H1 (cell line): ENCODE results near the gene LAPTM4A. TPM values are rescaled to one million over a fixed set of nuclear protein-coding genes. Genes with fewer than 3 reads are reported as not detected.

Experiments used
- CTCF ChIA-PET: fragments of 300-600 bp; sonication (Branson Sonifier 250); formaldehyde crosslinking; loops from one replicate; lab custom pipeline; 2021; ENCODE audit not compliant: partially characterized antibody; lab: Charles Lee
- POLR2A ChIA-PET: fragments of 300-600 bp; sonication (Branson Sonifier 250); formaldehyde crosslinking; loops from one replicate; lab custom pipeline; 2021; ENCODE audit warnings: inconsistent platforms; ENCODE audit not compliant: partially characterized antibody; lab: Charles Lee
- DNase-seq, 2 experiments: peaks; one replicate each; pipeline versions ENCODE4 v3.0.0 to v3.0.0-alpha.2; 2010 to 2022; ENCODE audit warnings: low spot score in 2 of 2, low read depth in 1 of 2, mixed read lengths in 1 of 2
- FAIRE-seq: peaks from 2 replicates; lab custom pipeline; 2011; peaks lifted over from hg19 to GRCh38; lab: Jason Lieb, UNC
- H2AFZ ChIP-seq: 2 replicates; pipeline ENCODE4 v1.8.1; 2012; ENCODE audit warnings: low read length, inconsistent platforms
- H2AK5ac ChIP-seq: 2 replicates; pipeline ENCODE4 v1.6.1; 2013; ENCODE audit warnings: low read depth, low read length
- H2BK120ac ChIP-seq: replicated peaks from 2 replicates; pipeline ENCODE3; 2013; ENCODE audit warnings: low read depth, low read length, inconsistent platforms
- H2BK12ac ChIP-seq: 2 replicates; pipeline ENCODE4 v1.6.1; 2013; ENCODE audit warnings: low read depth, low read length
- H2BK15ac ChIP-seq: 2 replicates; pipeline ENCODE4 v1.6.1; 2013; ENCODE audit warnings: low read length
- H2BK20ac ChIP-seq: 2 replicates; pipeline ENCODE4 v1.6.1; 2013; ENCODE audit warnings: low read length
- H2BK5ac ChIP-seq: 2 replicates; pipeline ENCODE4 v1.6.1; 2013; ENCODE audit warnings: low read depth, low read length
- H3K14ac ChIP-seq: 2 replicates; pipeline ENCODE4 v1.6.1; 2013; ENCODE audit warnings: inconsistent platforms; ENCODE audit not compliant: insufficient read length
- H3K18ac ChIP-seq: 2 replicates; pipeline ENCODE4 v1.6.1; 2013; ENCODE audit warnings: low read length; ENCODE audit errors: extremely low read depth
- H3K23ac ChIP-seq: 2 replicates; pipeline ENCODE4 v1.6.1; 2013; ENCODE audit warnings: inconsistent platforms; ENCODE audit not compliant: insufficient read length
- H3K23me2 ChIP-seq: 2 replicates; pipeline ENCODE4 v1.6.1; 2013; ENCODE audit warnings: low read depth, low read length
- H3K27ac ChIP-seq: 2 replicates; pipeline ENCODE4 v1.6.1; 2011; ENCODE audit warnings: low read depth, low read length, inconsistent platforms
- H3K27me3 ChIP-seq, 4 experiments: replicated peaks in 1 of 4; 1 replicate in 1 of 4; 2 replicates in 3 of 4; pipeline versions ENCODE4 v1.6.1 to v1.8.1; 2011 to 2013; ENCODE audit warnings: low read length in 3 of 4, mild to moderate bottlenecking in 3 of 4, inconsistent platforms in 2 of 4, mixed read lengths in 2 of 4, moderate library complexity in 1 of 4; ENCODE audit not compliant: control insufficient read depth in 3 of 4, insufficient read depth in 3 of 4; ENCODE audit errors: extremely low read depth in 1 of 4
- H3K36me3 ChIP-seq, 4 experiments: 2 replicates each; pipeline versions ENCODE4 v1.6.1 to v1.8.1; 2011 to 2013; ENCODE audit warnings: mild to moderate bottlenecking in 4 of 4, low read length in 3 of 4, moderate library complexity in 2 of 4, control low read depth in 1 of 4, inconsistent platforms in 1 of 4; ENCODE audit not compliant: insufficient read depth in 4 of 4, control insufficient read depth in 2 of 4
- H3K4ac ChIP-seq: replicated peaks from 2 replicates; pipeline ENCODE3; 2013; ENCODE audit warnings: low read length, low read depth, mixed read lengths, inconsistent platforms; ENCODE audit not compliant: insufficient read length
- H3K4me1 ChIP-seq, 4 experiments: replicated peaks in 1 of 4; 1 replicate in 1 of 4; 2 replicates in 3 of 4; pipeline versions ENCODE4 v1.6.1 to v1.8.1; 2011 to 2013; ENCODE audit warnings: low read length in 3 of 4, inconsistent platforms in 2 of 4, mixed read lengths in 1 of 4; ENCODE audit not compliant: insufficient read depth in 4 of 4, control insufficient read depth in 3 of 4
- H3K4me2 ChIP-seq, 2 experiments: 2 replicates each; pipeline versions ENCODE4 v1.6.1 to v1.8.1; 2011 to 2013; ENCODE audit warnings: low read depth in 2 of 2, low read length in 2 of 2, control low read depth in 1 of 2, inconsistent platforms in 1 of 2, mild to moderate bottlenecking in 1 of 2; ENCODE audit not compliant: insufficient read depth in 1 of 2
- H3K4me3 ChIP-seq, 4 experiments: fragments of 200-600, 300-600 bp in 1 of 4; sonication (generic), shearing (Covaris generic), sonication (Bioruptor Twin) in 1 of 4; 2 replicates each; pipeline versions ENCODE4 v1.5.1 to v1.8.1; 2011 to 2016; ENCODE audit warnings: low read length in 4 of 4, low read depth in 3 of 4, control low read depth in 2 of 4, inconsistent platforms in 2 of 4, mild to moderate bottlenecking in 2 of 4, mixed read lengths in 1 of 4, moderate library complexity in 1 of 4; ENCODE audit not compliant: insufficient read depth in 2 of 4; ENCODE audit errors: extremely low read depth in 1 of 4
- H3K56ac ChIP-seq: replicated peaks from 2 replicates; pipeline ENCODE3; 2013; ENCODE audit warnings: low read depth, mild to moderate bottlenecking, mixed read lengths, low read length, inconsistent platforms; ENCODE audit not compliant: insufficient read length
- H3K79me1 ChIP-seq: 2 replicates; pipeline ENCODE4 v1.6.1; 2013; ENCODE audit warnings: low read depth, low read length, control low read depth
- H3K79me2 ChIP-seq, 2 experiments: 2 replicates each; pipeline versions ENCODE4 v1.6.1 to v1.8.1; 2012 to 2013; ENCODE audit warnings: low read length in 2 of 2, mild to moderate bottlenecking in 2 of 2, inconsistent platforms in 1 of 2; ENCODE audit not compliant: insufficient read depth in 2 of 2, control insufficient read depth in 1 of 2
- H3K9ac ChIP-seq, 4 experiments: replicated peaks in 1 of 4; 1 replicate in 1 of 4; 2 replicates in 3 of 4; pipeline versions ENCODE4 v1.6.1 to v1.8.1; 2011 to 2013; ENCODE audit warnings: low read depth in 3 of 4, low read length in 3 of 4, control low read depth in 2 of 4, mild to moderate bottlenecking in 2 of 4, moderate library complexity in 2 of 4, inconsistent platforms in 1 of 4; ENCODE audit errors: extremely low read depth in 1 of 4
- H3K9me3 ChIP-seq, 2 experiments: 2 replicates each; pipeline versions ENCODE4 v1.6.1 to v1.8.1; 2012 to 2013; ENCODE audit warnings: mild to moderate bottlenecking in 2 of 2, moderate library complexity in 2 of 2, control low read depth in 1 of 2, inconsistent platforms in 1 of 2, low read depth in 1 of 2, low read length in 1 of 2, mixed read lengths in 1 of 2; ENCODE audit not compliant: insufficient read depth in 2 of 2
- H4K20me1 ChIP-seq, 2 experiments: replicated peaks in 1 of 2; 2 replicates each; pipeline versions ENCODE3 to v1.8.1; 2011 to 2013; ENCODE audit warnings: inconsistent platforms in 2 of 2, low read length in 2 of 2, mild to moderate bottlenecking in 1 of 2; ENCODE audit not compliant: insufficient read depth in 2 of 2, control insufficient read depth in 1 of 2
- H4K5ac ChIP-seq: 2 replicates; pipeline ENCODE4 v1.6.1; 2013; ENCODE audit warnings: low read length, low read depth, mixed read lengths, inconsistent platforms; ENCODE audit not compliant: insufficient read length
- H4K8ac ChIP-seq: 2 replicates; pipeline ENCODE4 v1.8.0; 2013; ENCODE audit warnings: mild to moderate bottlenecking, moderate library complexity, low read length, inconsistent platforms; ENCODE audit not compliant: insufficient read depth; ENCODE audit errors: extremely low read depth
- H4K91ac ChIP-seq: replicated peaks from 2 replicates; pipeline ENCODE3; 2013; ENCODE audit warnings: low read length, mixed read lengths, inconsistent platforms; ENCODE audit not compliant: insufficient read length
- JUND ChIP-seq: IDR thresholded peaks from 2 replicates; pipeline ENCODE4 v1.6.1; 2011; ENCODE audit warnings: mild to moderate bottlenecking, improper control_type of control experiment, low read length
- KDM1A ChIP-seq: fragments of 200-600, 300-600 bp; sonication (generic); IDR thresholded peaks from 2 replicates; pipeline ENCODE4 v1.7.1; 2016; ENCODE audit warnings: mild to moderate bottlenecking, low read length, borderline replicate concordance
- PHF8 ChIP-seq: fragments of 200-600 bp; sonication (generic); conservative IDR thresholded peaks from 2 replicates; pipeline ENCODE4 v1.7.1; 2012; ENCODE audit warnings: low read depth, mild to moderate bottlenecking, inconsistent platforms, low read length, moderate library complexity
- POLR2A ChIP-seq, 2 experiments: IDR thresholded peaks; 1 replicate in 1 of 2; 2 replicates in 1 of 2; pipeline ENCODE4 v1.6.1; 2011; ENCODE audit warnings: low read depth in 2 of 2, low read length in 2 of 2, mild to moderate bottlenecking in 2 of 2; ENCODE audit errors: control extremely low read depth in 1 of 2
- RNF2 ChIP-seq: fragments of 200-900, 300-1000 bp; sonication (generic); IDR thresholded peaks from 2 replicates; pipeline ENCODE4 v1.7.1; 2016; ENCODE audit warnings: borderline replicate concordance, low read depth, mild to moderate bottlenecking, antibody characterized with exemption, low read length; ENCODE audit not compliant: poor library complexity, severe bottlenecking; ENCODE audit errors: missing control alignments
- SIX5 ChIP-seq: IDR thresholded peaks from 2 replicates; pipeline ENCODE4 v1.6.1; 2011; ENCODE audit warnings: mild to moderate bottlenecking, low read depth, low read length
- TAF7 ChIP-seq: optimal IDR thresholded peaks from 2 replicates; pipeline ENCODE3; 2011; ENCODE audit warnings: low read depth, mild to moderate bottlenecking, inconsistent platforms, low read length, moderate library complexity, borderline replicate concordance
- TBP ChIP-seq: IDR thresholded peaks from 2 replicates; pipeline ENCODE4 v1.6.1; 2011; ENCODE audit warnings: low read depth, low read length, improper control_type of control experiment
- TEAD4 ChIP-seq: IDR thresholded peaks from 2 replicates; pipeline ENCODE4 v1.6.1; 2012; ENCODE audit warnings: low read depth, low read length, inconsistent platforms, mixed read lengths
- YY1 ChIP-seq: IDR thresholded peaks from 2 replicates; pipeline ENCODE4 v1.6.1; 2011; ENCODE audit warnings: low read depth, mild to moderate bottlenecking, low read length
- ZNF274 ChIP-seq: IDR thresholded peaks from 2 replicates; pipeline ENCODE4 v1.7.0; 2012; ENCODE audit warnings: low read length, borderline replicate concordance; ENCODE audit errors: extremely low read depth
- WGBS, 2 experiments: shearing (Covaris generic) in 1 of 2; methylation state at CpG; one replicate each; pipeline versions ENCODE4 v1.1.6 to v1.1.7; 2013 to 2015; ENCODE audit warnings: low lambda C conversion rate in 2 of 2, mixed read lengths in 2 of 2, inconsistent platforms in 1 of 2, low coverage in 1 of 2, missing lambda C conversion rate in 1 of 2; ENCODE audit not compliant: insufficient replicate concordance in 2 of 2, insufficient coverage in 1 of 2, insufficient read length in 1 of 2; ENCODE audit errors: extremely low coverage in 1 of 2, missing lambda C conversion rate in 1 of 2; 5-methylcytosine and 5-hydroxymethylcytosine counted together
- polyA plus RNA-seq, 7 experiments: library from polyadenylated mRNA; depleted of rRNA in 3 of 7; stranded (reverse) in 5 of 7; unstranded in 2 of 7; fragments of >200 nt in 5 of 7; fragments of 200-250 nt in 2 of 7; gene quantifications; 1 replicate in 5 of 7; 2 replicates in 1 of 7; 4 replicates in 1 of 7; pipeline versions ENCODE4 v1.2.1 to v1.2.3, GENCODE V29; 2011 to 2013; ENCODE audit warnings: missing spikeins in 2 of 7, mixed read lengths in 2 of 7
- total RNA-seq: library from RNA; stranded (reverse); fragmentation: NEBNext Ultra II Directional; extraction: Animal tissue kit (Norgen Biotek cat#: 25700); gene quantifications from 2 replicates; pipeline ENCODE4 v1.2.1, GENCODE V29; 2021
- TF ChIP-seq, protein P1 (sequence below): IDR thresholded peaks from 2 replicates; pipeline ENCODE4 v1.6.1; 2012; ENCODE audit warnings: low read length, inconsistent platforms

Gene LAPTM4A
- total and polyA plus RNA-seq, 2 of the 8 experiments (the other 6 are each of a cell fraction or from before 2014, with no cell fraction given), result 193 to 419 TPM

DNA sequence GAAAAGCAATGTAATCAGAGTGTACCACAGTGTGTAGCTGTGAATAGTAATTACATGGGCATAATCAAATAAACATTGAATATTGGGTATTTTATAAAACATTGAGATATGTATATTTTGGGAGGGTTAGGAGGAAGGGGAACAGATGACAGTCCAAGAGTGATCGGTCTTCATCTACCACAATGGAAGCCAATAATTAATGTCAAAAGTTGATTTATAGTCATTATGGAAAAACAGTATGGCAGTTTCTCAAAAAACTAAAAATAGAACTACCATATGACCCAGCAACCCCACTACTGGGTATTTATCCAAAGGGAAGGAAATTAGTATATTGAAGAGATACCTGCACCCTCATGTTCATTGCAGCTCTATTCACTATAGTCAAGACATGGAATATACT is 5.8 kb upstream of the LAPTM4A start:
- Histone ChIP-seq H2BK15ac (no peak overlapping the region), H2BK12ac (no peak overlapping the region), H3K79me2 (no peaks in the 10 kb centered on the region), H3K14ac (no peak overlapping the region), H3K4ac (no peak overlapping the region), H3K27me3 (no peaks in the 10 kb centered on the region), H4K5ac (no peak overlapping the region), H2BK20ac (no peak overlapping the region), H3K4me2 (no peak overlapping the region), H4K20me1 (no peaks in the 10 kb centered on the region), H3K4me1 (peaks cover 0 to 2% (median 0%) of the 10 kb centered on the region in 4 experiments; a peak in 1 of 7 replicates), H3K56ac (no peak overlapping the region), H3K36me3 (no peaks in the 10 kb centered on the region), H3K79me1 (no peaks in the 10 kb centered on the region), H3K23me2 (no peaks in the 10 kb centered on the region), H2AK5ac (no peak overlapping the region), H3K23ac (no peak overlapping the region), H3K18ac (no peak overlapping the region), H4K8ac (no peak overlapping the region), H3K27ac (no peak overlapping the region), H2BK120ac (no peak overlapping the region), H2AFZ (no peak overlapping the region), H4K91ac (no peak overlapping the region), H2BK5ac (no peak overlapping the region), H3K4me3 (no peak overlapping the region), H3K9ac (no peak overlapping the region), H3K9me3 (no peaks in the 10 kb centered on the region)
- FAIRE-seq (no peak), DNase-seq (no peak)
- POLR2A ChIA-PET, result no interaction called here
- CTCF ChIA-PET, result interaction anchor here (1.9 to 2.0 kb wide), 2 partner anchors 14 to 41 kb away, joined by 5 to 10 read pairs; no protein-coding TSS in a partner anchor
- 88% methylated on average over 1 of the region's 1 CpG; no CpG with 5 or more reads in 1 of the 2 experiments for WGBS, 2 experiments
- TF ChIP-seq KDM1A, result no peak
- TF ChIP-seq RNF2, result no peak
- TF ChIP-seq TAF7, result no peak
- no peak for TF ChIP-seq SIX5
- TF ChIP-seq POLR2A (IDR thresholded peaks at IDR 0.05; ENCODE audit: control extremely low read depth in 1 of 2, low read depth in 2 of 2, low read length in 2 of 2), result no peak
- no peak for TF ChIP-seq ZNF274
- no peak for TF ChIP-seq YY1
- no peak for TF ChIP-seq PHF8
- TF ChIP-seq JUND, result no peak
- no peak for TF ChIP-seq TEAD4
- no peak for TF ChIP-seq TBP
- TF ChIP-seq, protein P1, sequence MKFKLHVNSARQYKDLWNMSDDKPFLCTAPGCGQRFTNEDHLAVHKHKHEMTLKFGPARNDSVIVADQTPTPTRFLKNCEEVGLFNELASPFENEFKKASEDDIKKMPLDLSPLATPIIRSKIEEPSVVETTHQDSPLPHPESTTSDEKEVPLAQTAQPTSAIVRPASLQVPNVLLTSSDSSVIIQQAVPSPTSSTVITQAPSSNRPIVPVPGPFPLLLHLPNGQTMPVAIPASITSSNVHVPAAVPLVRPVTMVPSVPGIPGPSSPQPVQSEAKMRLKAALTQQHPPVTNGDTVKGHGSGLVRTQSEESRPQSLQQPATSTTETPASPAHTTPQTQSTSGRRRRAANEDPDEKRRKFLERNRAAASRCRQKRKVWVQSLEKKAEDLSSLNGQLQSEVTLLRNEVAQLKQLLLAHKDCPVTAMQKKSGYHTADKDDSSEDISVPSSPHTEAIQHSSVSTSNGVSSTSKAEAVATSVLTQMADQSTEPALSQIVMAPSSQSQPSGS, result no peak
